Dendritic cell treated with granulocyte-macrophage colony-stimulating factor and Interleukin-4, amounts not matched to agents 40 ng/mL and 50 ng/mL, for 4 days (primary cell): ENCODE data around the gene ENTPD5.
"Not testable (repeated sequence)": the region's sequence is repeated elsewhere in the genome, so short reads cannot be mapped to it uniquely, and the experiment has no call there.

Experiments used
- H3K27ac Mint-ChIP-seq: one replicate; pipeline ENCODE4 v1.8.0; 2022; ENCODE audit warnings: mild to moderate bottlenecking, mixed read lengths
- H3K27me3 Mint-ChIP-seq: one replicate; pipeline ENCODE4 v1.8.0; 2022; ENCODE audit warnings: mild to moderate bottlenecking, mixed read lengths
- H3K36me3 Mint-ChIP-seq: one replicate; pipeline ENCODE4 v1.8.0; 2022; ENCODE audit warnings: low read depth, mixed read lengths
- H3K4me1 Mint-ChIP-seq: one replicate; pipeline ENCODE4 v1.8.0; 2022; ENCODE audit warnings: low read depth, mixed read lengths
- H3K4me3 Mint-ChIP-seq: one replicate; pipeline ENCODE4 v1.8.0; 2022; ENCODE audit warnings: mild to moderate bottlenecking, moderate library complexity, mixed read lengths
- H3K9me3 Mint-ChIP-seq: one replicate; pipeline ENCODE4 v1.8.0; 2022; ENCODE audit warnings: mixed read lengths
- intact Hi-C: fragments of 100-400 bp; cut with micrococcal nuclease; formaldehyde crosslinking; loops from one replicate; pipeline ENCODE4 v1.15.0; 2022

The ENTPD5 gene

DNA sequence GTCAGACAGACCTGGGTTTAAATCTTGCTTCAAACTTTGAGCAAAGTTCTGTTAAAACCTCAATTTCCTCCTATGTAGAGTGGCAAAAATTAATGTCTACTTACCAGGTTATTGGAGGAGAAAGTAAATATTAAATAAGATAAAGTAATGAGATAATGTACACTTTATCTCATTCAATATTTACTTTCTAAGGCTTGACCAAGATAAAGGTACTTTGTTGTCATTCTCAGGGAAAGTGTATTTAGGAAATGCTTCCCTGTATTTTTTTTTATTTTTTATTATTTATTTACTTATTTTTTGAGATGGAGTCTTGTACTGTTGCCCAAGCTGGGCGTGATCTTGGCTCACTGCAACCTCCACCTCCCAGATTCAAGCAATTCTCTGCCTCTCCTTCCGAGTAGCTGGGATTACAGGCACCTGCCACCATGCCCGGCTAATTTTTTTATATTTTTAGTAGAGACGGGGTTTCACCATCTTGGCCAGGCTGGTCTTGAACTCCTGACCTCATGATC lies 73.9 kb downstream of the ENTPD5 start:
- intact Hi-C loops, result no loop called here
- no peaks in the 10 kb centered on the region for H3K27me3 Mint-ChIP-seq
- peaks cover 29% of the 10 kb centered on the region for H3K4me1 Mint-ChIP-seq
- no peak overlapping the region for H3K27ac Mint-ChIP-seq
- H3K9me3 Mint-ChIP-seq, result no peaks in the 10 kb centered on the region
- H3K4me3 Mint-ChIP-seq, result no peak overlapping the region
- peaks cover 7% of the 10 kb centered on the region for H3K36me3 Mint-ChIP-seq

- Mint-ChIP-seq H3K36me3 (peaks cover 1% of the 10 kb centered on the region), H3K4me3 (no peak overlapping the region), H3K27ac (peak overlapping the region; percentile 61), H3K9me3 (no peaks in the 10 kb centered on the region), H3K4me1 (peaks cover 29% of the 10 kb centered on the region), H3K27me3 (no peaks in the 10 kb centered on the region)
- intact Hi-C loops, result no loop called here
Measured at GRCh38 chr14:73944432-73945158, 74.5 kb downstream of the ENTPD5 start.

- Mint-ChIP-seq H3K27ac (peak overlapping the region; percentile 26), H3K4me3 (no peak overlapping the region)
Measured at GRCh38 chr14:73943083-73943482, 76.0 kb downstream of the ENTPD5 start.

GRCh38 chr14:73942180-73942579 lies 76.9 kb downstream of the ENTPD5 start:
- no peak overlapping the region for H3K27ac Mint-ChIP-seq
- no peaks in the 10 kb centered on the region for H3K36me3 Mint-ChIP-seq
- H3K4me3 Mint-ChIP-seq, result no peak overlapping the region
- H3K27me3 Mint-ChIP-seq, result no peaks in the 10 kb centered on the region
- intact Hi-C loops, result no loop called here
- H3K9me3 Mint-ChIP-seq, result no peaks in the 10 kb centered on the region
- peaks cover 29% of the 10 kb centered on the region for H3K4me1 Mint-ChIP-seq

More at GRCh38 chr14:73943083-73943482, 76.0 kb downstream of the ENTPD5 start:
- peaks cover 29% of the 10 kb centered on the region for H3K4me1 Mint-ChIP-seq
- intact Hi-C loops, result no loop called here
- no peaks in the 10 kb centered on the region for H3K27me3 Mint-ChIP-seq
- H3K9me3 Mint-ChIP-seq, result no peaks in the 10 kb centered on the region
- no peaks in the 10 kb centered on the region for H3K36me3 Mint-ChIP-seq

- Mint-ChIP-seq H3K9me3 (no peaks in the 10 kb centered on the region), H3K4me3 (no peak overlapping the region), H3K27ac (no peak overlapping the region), H3K27me3 (no peaks in the 10 kb centered on the region), H3K36me3 (peaks cover 33% of the 10 kb centered on the region), H3K4me1 (peaks cover 3% of the 10 kb centered on the region)
- intact Hi-C loops, result no loop called here
Measured at GRCh38 chr14:73937012-73937411, 82.1 kb downstream of the ENTPD5 start.

GRCh38 chr14:73936548-73936947 lies 82.5 kb downstream of the ENTPD5 start:
- intact Hi-C loops, result no loop called here
- no peaks in the 10 kb centered on the region for H3K27me3 Mint-ChIP-seq
- no peak overlapping the region for H3K27ac Mint-ChIP-seq
- no peaks in the 10 kb centered on the region for H3K4me1 Mint-ChIP-seq
- peaks cover 37% of the 10 kb centered on the region for H3K36me3 Mint-ChIP-seq
- H3K4me3 Mint-ChIP-seq, result no peak overlapping the region
- H3K9me3 Mint-ChIP-seq, result no peaks in the 10 kb centered on the region

DNA sequence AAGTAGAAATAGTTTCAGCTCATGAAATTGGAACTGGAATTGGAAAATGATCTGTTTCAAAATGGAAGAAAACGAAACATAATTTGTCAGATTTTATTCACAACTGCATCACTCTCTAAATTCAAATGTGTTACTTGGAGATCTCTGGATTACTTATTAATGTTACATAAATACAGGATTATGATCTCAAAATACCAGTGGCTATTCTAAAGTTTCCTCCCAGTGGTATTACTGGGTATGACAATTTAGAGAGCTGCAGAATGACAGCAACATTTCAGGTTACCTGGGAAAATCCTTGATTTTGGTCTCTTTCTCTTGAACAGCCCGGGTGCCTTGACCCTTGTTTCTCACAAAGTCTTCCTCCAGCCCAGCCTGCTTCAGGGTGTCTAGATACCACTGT lies 83.4 kb downstream of the ENTPD5 start:
- intact Hi-C loops, result no loop called here
- H3K4me1 Mint-ChIP-seq, result no peaks in the 10 kb centered on the region
- H3K9me3 Mint-ChIP-seq, result no peaks in the 10 kb centered on the region
- no peaks in the 10 kb centered on the region for H3K27me3 Mint-ChIP-seq
- no peak overlapping the region for H3K4me3 Mint-ChIP-seq
- no peak overlapping the region for H3K27ac Mint-ChIP-seq
- H3K36me3 Mint-ChIP-seq, result peaks cover 46% of the 10 kb centered on the region

- no peaks in the 10 kb centered on the region for H3K9me3 Mint-ChIP-seq
- peaks cover 98% of the 10 kb centered on the region for H3K36me3 Mint-ChIP-seq
- H3K4me3 Mint-ChIP-seq, result no peak overlapping the region
- intact Hi-C loops, result no loop called here
- no peaks in the 10 kb centered on the region for H3K4me1 Mint-ChIP-seq
- no peak overlapping the region for H3K27ac Mint-ChIP-seq
- no peaks in the 10 kb centered on the region for H3K27me3 Mint-ChIP-seq
Measured at GRCh38 chr14:73924337-73924736, 94.8 kb downstream of the ENTPD5 start.

DNA sequence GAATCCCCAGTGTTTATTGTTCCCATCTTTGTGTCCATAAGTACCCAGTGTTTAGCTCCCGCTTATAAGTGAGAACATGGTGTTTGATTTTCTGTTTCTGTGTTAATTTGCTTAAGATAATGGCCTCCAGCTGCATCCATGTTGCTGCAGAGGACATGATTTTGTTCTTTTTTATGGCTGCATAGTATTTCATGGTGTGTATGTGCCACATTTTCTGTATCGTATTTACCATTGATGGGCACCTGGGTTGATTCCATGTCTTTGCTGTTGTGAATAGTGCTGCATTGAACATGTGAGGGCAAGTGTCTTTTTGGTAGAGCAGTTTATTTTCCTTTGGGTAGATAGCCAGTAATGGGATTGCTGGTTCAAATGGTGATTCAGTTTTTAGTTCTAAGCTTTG lies 99.6 kb downstream of the ENTPD5 start:
- H3K4me3 Mint-ChIP-seq, intact Hi-C loops, H3K9me3 Mint-ChIP-seq, H3K4me1 Mint-ChIP-seq, H3K27ac Mint-ChIP-seq, H3K27me3 Mint-ChIP-seq: not testable (repeated sequence)
- H3K36me3 Mint-ChIP-seq, result peaks cover 94% of the 10 kb centered on the region

DNA sequence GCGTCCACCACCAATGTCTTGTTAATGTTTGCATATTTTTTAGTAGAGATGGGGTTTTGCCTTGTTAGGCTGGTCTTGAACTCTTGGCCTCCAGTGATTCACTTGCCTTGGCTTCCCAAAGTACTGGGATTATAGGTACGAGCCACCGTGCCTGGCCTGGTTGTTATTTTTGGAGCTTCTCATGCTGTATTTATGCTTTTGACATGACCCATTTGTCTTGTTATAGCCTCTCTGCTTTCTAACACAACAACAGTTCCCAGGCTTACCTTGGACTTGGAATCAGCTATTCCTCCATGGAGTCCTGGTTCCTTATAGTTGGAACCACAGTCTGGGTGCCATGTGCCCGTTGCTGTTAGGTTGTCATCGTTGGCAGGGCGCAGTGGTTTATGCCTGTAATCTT lies 102.8 kb downstream of the ENTPD5 start:
- Mint-ChIP-seq H3K36me3 (peaks cover 97% of the 10 kb centered on the region), H3K4me3 (no peak overlapping the region), H3K4me1 (peaks cover under 1% of the 10 kb centered on the region), H3K9me3 (no peaks in the 10 kb centered on the region), H3K27me3 (no peaks in the 10 kb centered on the region), H3K27ac (no peak overlapping the region)
- intact Hi-C loops, result no loop called here

GRCh38 chr14:73913256-73913655 lies 105.8 kb downstream of the ENTPD5 start:
- no peak overlapping the region for H3K4me3 Mint-ChIP-seq
- peaks cover 6% of the 10 kb centered on the region for H3K4me1 Mint-ChIP-seq
- H3K9me3 Mint-ChIP-seq, result no peaks in the 10 kb centered on the region
- peaks cover 97% of the 10 kb centered on the region for H3K36me3 Mint-ChIP-seq
- intact Hi-C loops, result no loop called here
- no peaks in the 10 kb centered on the region for H3K27me3 Mint-ChIP-seq
- no peak overlapping the region for H3K27ac Mint-ChIP-seq

DNA sequence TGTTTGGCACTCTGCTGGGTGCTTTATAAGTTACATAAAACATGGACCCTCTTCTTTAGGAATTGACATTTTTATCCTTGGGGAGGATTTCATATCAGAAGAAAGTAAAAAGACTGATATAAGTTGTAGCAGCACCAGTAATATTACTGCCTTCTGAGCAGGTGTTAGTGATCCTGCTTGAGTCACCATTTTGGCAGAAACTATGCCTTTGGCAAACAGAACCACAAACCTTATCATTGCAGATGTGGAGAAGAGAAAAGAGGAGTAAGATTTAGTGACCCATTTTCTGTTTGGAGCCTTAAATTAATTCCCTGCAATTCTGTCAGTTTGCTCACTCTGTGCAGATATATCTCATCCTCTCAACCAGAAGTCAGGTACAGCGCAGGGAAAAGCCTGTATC lies 109.4 kb downstream of the ENTPD5 start:
- no peak overlapping the region for H3K27ac Mint-ChIP-seq
- intact Hi-C loops, result no loop called here
- H3K4me1 Mint-ChIP-seq, result peaks cover 6% of the 10 kb centered on the region
- H3K9me3 Mint-ChIP-seq, result no peaks in the 10 kb centered on the region
- H3K36me3 Mint-ChIP-seq, result peaks cover 100% of the 10 kb centered on the region
- H3K27me3 Mint-ChIP-seq, result no peaks in the 10 kb centered on the region
- no peak overlapping the region for H3K4me3 Mint-ChIP-seq
